ENCODE results near the gene SRSF2.
"Not testable (repeated sequence)": the region's sequence is repeated elsewhere in the genome, so short reads cannot be mapped to it uniquely, and the experiment has no call there.

SRSF2 gene

DNA sequence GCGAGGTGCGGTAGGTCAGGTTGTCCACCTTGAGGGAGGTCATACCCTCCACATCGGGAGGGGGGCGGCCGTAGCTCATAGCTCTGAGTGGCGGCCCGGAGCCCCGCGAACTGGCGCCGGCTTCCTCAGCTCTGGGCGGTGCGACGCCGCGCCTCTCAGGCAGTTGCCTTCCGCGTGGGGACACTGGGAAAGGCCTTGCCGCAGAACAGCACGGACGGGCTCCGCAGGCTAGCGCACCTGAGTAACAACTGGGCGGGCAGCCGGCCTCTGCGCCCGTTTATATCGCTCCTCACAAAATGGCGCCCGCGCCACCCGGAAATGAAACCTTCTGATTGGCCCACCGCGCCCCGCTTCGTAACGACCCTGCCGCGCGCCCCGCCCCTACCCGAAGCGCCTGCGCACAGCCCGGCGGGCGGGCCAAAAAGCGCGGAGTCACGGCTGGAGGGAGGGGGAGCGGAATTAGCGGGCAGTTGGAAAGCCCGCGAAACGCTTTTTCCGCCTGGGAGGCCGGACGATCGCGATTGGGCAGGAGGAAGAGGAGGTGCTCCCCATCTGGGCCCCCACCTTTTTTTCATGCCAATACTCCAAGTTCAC is at the start of gene SRSF2:
Gene SRSF2, minus strand, starts transcription at position 250 of the 594 bp plus-strand sequence. Its CDS starts 171 bp downstream, at position 79.
- DNase-seq = peak; percentile 99

DNA sequence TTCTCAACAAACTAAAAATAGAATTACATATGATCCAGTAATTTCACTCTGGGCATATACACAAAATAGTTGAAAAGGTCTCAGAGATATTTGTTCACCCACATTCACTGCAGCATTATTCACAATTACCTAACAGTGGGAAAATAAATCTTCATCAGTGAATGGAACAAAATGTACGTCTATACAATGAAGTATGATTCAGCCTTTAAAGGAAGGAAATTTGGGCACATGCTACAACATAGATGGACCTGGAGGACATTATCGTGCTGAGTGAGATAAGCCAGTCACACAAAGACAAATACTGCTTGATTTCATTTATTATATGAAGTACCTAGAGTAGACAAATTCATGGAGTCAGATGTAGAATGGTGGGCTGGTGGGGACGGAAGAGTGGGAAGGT is 47.8 kb upstream of the SRSF2 start:
- DNase-seq = no peak

DNA sequence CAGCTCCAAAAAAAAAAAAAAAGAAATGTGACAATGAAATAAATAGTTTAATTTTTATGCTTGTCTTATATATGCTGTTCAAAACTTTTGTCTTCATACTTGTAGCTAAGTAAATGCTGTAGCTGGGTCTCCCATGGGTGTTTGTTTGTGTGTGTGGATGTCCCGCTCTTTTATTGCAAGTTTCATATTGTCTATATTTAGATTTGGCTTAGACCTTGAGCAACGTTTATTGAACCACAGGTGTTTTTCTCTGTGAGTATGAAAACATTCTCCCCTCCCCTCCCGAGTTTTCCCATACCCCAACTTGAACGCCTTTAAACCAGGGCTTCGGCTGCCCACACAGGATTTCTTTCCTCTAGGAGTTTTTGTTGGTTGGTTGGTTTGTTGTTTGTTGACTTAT is 46.0 kb upstream of the SRSF2 start:
- DNase-seq = no peak

DNA sequence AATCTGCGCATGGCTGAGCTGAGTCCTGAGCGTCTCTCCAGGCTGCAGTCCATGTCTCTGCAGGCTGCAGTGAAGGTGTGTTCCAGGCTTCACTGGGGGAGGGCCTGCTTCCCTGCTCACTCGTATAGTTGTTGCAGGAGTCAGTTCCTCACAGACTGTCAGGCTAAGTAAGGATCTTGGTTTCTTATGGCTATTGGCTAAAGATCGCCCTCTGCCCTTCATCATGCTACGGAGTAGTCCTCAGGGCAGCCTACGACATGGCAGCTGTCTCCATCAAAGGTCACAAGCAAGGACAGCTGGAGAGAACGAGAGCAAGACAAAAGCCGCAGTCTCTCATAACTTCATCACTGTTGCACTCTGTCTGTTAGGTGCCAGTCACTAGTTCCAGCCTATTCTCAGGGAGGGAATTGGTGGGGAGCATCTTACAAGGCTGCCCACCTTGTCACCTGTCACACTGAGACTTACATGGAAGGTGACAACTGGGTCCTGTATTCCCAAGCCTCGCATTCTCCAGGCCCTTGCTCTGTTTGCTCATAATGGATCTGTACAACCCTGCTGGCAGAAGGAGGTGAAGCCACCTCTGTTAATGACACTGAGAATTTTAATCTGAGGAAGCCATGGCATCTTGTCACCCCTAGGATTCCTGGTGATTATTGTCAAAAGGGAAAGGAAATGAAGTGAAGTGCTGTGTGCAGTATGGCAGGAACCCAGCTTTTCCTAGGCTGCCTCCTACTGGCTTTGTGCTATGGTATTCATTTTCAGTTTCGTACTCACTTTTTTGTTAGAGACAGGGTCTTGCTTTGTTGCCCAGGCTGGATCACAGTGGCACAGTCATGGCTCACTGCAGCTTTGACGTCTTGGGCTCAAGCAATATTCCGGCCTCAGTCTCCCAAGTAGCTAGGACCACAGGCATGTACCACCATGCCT is 44.2 kb upstream of the SRSF2 start:
- no peak for DNase-seq

- DNase-seq = no peak
These were observed 38.0 kb upstream of the SRSF2 start for GRCh38 chr17:76775021-76775600.

DNA sequence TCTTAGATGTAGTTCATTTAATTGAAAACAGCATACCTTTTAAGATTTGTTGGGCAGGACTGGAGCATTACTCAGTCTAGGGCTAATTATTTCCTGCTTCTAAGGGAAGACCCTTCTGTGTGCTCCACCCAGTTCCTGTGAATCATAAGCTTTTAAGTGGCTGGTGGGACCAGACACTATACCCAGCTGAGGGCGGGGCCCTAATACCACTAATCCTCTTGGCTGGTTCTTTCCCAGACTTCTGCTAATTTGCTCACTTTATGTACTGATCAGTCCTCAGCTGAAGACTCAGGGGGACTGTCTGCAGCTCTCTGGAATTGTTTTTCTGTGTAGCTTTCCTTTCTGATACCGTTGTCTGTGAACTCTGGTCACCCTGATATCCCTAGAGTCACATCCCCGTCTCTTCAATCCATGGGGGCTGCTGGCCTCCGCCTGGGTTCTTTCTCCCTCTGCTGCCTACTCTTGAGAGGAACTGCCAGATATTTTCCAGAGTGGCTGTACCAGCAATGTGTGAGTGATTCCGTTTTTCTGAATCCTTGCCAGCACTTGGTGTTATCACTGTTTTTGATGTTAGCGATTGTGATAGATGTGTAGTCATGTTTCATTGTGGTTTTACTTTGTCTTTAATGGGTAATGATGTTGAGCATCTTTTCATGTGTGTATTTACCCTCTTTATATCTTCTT is 35.9 kb upstream of the SRSF2 start:
- peak; percentile 93 for DNase-seq

GRCh38 chr17:76758570-76758969 is 21.4 kb upstream of the SRSF2 start:
- DNase-seq = no peak

GRCh38 chr17:76757256-76757655 is 20.1 kb upstream of the SRSF2 start:
- peak; percentile 21 for DNase-seq

DNA sequence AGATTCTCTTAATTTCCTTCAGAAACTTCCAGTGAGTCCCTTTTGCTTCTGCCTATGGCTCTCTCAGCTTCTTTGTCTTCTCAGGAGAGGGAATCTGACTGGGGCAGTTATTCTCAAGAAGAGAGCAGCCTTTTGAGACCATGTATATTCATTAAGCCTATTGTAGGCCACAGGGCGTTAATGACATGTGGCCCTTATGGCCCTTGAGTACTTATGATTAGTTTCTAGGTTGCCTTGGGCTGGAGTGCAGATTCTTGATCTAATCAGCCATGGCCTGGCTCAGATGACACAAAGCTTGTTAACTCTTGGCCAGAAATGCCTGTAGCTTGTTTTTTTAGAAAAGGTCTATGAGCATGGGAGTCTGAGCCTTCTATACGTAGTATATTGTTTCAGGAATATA is 18.2 kb upstream of the SRSF2 start:
- no peak for DNase-seq

DNA sequence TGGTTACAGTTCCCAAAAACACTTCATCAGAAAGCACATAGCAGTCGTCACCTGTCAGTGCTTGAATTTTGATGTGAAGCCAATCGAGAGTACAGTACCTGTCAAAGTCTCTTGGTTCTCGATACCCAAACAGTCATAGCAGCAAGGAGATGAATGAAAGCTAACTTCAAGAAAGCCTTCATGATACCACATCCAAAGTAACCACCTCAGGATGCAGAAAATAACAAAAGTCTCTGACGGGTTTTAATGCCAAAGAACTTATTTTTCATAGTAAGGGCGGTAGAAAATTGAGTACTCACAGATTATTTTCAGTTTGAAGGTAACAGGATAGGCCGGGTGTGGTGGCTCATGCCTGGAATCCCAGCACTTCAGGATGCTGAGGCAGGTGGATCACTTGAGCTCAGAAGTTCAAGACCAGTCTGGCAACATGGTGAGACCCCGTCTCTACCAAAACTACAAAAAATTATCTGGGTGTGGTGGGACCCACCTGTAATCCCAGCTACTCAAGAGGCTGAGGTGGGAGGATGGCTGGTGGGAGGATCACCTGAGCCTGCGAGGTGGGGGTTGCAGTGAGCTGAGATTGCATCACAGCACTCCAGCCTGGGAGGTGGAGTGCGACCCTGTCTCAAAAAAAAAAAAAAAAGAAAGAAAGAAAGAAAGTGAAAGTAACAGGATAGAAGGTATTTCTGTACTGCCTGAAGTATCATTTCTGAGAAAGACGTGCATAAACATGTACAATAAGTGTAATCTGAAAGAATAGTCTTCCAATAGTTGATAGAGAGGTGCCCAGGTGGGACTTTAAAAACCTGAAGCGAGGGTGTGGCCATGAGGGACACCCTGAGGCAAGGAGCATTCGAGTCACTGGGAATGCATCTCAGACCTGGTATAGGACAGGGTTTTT is 16.2 kb upstream of the SRSF2 start:
- no peak for DNase-seq

DNA sequence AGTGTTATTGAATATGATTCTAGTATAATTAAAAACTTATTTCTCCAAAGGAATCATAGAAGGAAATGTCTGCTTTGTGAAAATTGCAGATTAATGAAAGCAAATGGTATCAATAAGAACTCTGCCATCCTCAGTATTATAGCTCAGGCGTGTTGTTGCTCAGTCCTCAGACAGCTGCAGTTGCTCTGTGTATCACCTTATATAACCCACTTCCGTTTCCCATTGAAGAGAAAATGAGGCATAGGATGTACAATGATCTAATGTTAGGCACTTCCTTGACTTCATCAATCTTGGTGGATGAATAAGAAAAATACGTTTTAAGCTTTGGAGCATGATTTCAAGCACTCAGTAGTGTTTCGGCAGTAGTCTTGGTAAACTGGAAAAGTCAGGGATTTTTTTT is 14.9 kb upstream of the SRSF2 start:
- DNase-seq = no peak

GRCh38 chr17:76751416-76751993 is 14.4 kb upstream of the SRSF2 start:
- DNase-seq = no peak

- DNase-seq = no peak
These were observed 11.5 kb upstream of the SRSF2 start for GRCh38 chr17:76748657-76749056.

GRCh38 chr17:76747716-76748363 is 10.7 kb upstream of the SRSF2 start:
- DNase-seq = no peak

- not testable (repeated sequence) for DNase-seq
These were observed 8.7 kb upstream of the SRSF2 start for GRCh38 chr17:76745785-76746184.

DNA sequence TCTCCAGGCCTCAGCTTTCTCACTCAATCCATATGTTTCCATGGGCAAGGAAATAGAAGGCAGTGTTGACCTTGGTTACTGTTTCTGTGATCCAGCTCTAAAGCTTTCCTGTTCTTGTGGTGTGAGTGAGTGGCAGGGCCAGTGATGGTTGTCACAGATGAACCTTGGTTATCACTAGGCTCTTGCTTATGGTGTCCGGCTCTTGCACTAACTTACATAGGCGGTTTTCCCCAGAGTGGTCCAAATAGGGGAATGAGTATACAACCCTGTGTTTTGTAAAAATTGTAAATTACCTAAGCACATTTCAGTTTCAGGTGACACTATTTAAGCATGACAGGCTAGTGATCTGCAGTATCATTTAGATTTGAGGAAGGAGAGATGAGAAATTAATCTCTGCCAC is 7.6 kb upstream of the SRSF2 start:
- DNase-seq = no peak

GRCh38 chr17:76742958-76743357 is 5.8 kb upstream of the SRSF2 start:
- DNase-seq = no peak

GRCh38 chr17:76740329-76741118 is 3.4 kb upstream of the SRSF2 start:
- DNase-seq = no peak

DNA sequence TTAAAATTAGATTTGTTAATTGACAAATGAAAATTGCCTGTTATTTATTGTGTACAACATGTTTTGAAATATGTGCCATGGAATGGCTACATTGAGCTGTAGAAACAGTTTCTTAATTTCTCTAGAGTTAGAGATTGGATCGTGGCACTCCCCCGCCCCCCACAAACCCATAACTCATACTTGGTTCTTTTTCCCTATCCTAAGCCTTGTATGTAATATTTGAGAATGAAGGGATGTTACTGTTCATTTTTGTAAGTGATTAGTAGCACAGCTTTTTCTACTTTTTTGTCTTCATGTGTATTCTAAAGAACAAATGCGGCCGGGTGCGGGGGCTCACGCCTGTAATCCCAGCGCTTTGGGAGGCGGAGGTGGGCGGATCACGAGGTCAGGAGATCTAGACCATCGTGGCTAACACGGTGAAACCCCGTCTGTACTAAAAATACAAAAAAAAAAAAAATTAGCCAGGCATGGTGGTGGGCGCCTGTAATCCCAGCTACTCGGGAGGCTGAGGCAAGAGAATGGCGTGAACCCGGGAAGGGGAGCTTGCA is 2.5 kb upstream of the SRSF2 start:
- not testable (repeated sequence) for DNase-seq

DNA sequence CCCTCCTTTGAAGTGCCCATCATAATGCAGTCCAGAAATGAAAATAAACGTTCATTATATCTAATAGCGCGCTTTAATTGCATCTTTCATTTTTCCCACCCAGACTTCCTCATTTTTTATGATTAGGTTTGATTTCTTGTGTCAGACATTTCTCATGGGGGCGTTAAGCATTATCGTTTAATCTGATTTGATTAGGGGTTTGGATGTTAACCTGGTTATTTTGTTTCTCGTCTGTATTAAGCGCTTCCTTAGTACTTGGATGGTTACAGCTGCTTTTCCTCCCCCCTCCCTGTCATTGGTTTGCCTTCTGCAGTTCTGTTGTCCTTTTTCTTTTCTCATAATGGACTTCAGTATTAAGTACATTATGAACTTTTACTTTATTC is 1.3 kb upstream of the SRSF2 start:
- no peak for DNase-seq
